Testis (tissue), 3 donors: Measurements from ENCODE around the gene TCEA2. TPM values are rescaled to one million over a fixed set of nuclear protein-coding genes. Genes with fewer than 3 reads are reported as not detected.
A peak's percentile ranks its signal among the peaks of the same experiment; 100 is the strongest.
"Not testable (repeated sequence)": the region's sequence is repeated elsewhere in the genome, so short reads cannot be mapped to it uniquely, and the experiment has no call there.

Source experiments
- DNase-seq: peaks from one replicate; pipeline ENCODE4 v3.0.0-alpha.2; 2019
- H3K27ac ChIP-seq, 2 donors: fragments of 200-600 bp; sonication (generic); one replicate each; pipeline ENCODE4 v1.5.1; 2019
- H3K27me3 ChIP-seq: fragments of 200-600 bp; sonication (generic); one replicate; pipeline ENCODE4 v1.5.1; 2019
- H3K36me3 ChIP-seq: fragments of 200-600 bp; sonication (generic); one replicate; pipeline ENCODE4 v1.5.1; 2017; ENCODE audit warnings: low read depth; ENCODE audit errors: missing control alignments
- H3K4me1 ChIP-seq: fragments of 200-600 bp; sonication (generic); one replicate; pipeline ENCODE4 v1.5.1; 2019
- H3K4me3 ChIP-seq, 2 donors: fragments of 200-600 bp; sonication (generic); one replicate each; pipeline ENCODE4 v1.5.1; 2017 to 2019
- H3K9me3 ChIP-seq: fragments of 200-600 bp; sonication (generic); one replicate; pipeline ENCODE4 v1.5.1; 2017
- POLR2A ChIP-seq: fragments of 450-650 bp; IDR thresholded peaks from one replicate; pipeline ENCODE4 v1.6.1; 2017; ENCODE audit warnings: antibody characterized with exemption, mild to moderate bottlenecking, moderate library complexity
- WGBS, 2 donors: methylation state at CpG; one replicate each; pipeline ENCODE4 v1.1.5; 2018; 5-methylcytosine and 5-hydroxymethylcytosine counted together
- intact Hi-C: fragments of 100-400 bp; cut with DNase I; formaldehyde crosslinking; loops from one replicate; pipeline ENCODE4 v1.15.1; 2023; ENCODE audit warnings: low total_unique reads
- microRNA-seq, 2 donors: library from miRNA; unstranded; fragments of <30 nt; microRNA quantifications; one replicate each; pipeline ENCODE4, GENCODE V29; 2016; ENCODE audit warnings: borderline number of aligned reads in 2 of 2, borderline replicate concordance in 1 of 2
- polyA plus RNA-seq: library from polyadenylated mRNA; stranded (reverse); fragments of 350-450 nt; fragmentation: Illumina TruSeq; extraction: RNeasy Lipid Tissue Mini Kit (QIAGEN cat#74804); gene quantifications from one replicate; pipeline ENCODE4 v1.2.3, GENCODE V29; 2014; ENCODE audit warnings: low read depth, low replicate concordance; ENCODE audit not compliant: insufficient read depth
- small RNA-seq, 2 donors: library from RNA; depleted of rRNA; stranded (forward); fragments of <200 nt; gene quantifications; one replicate each; pipeline ENCODE3, GENCODE V24; 2016
- total RNA-seq, 2 donors: library from RNA; depleted of rRNA; stranded (reverse); fragments of >200 nt; gene quantifications; one replicate each; pipeline ENCODE4 v1.2.3, GENCODE V29; 2016
- TF ChIP-seq, protein P1 (sequence below), 3 experiments: fragments of 450-650 bp in 2 of 3; fragments of 200-600 bp in 1 of 3; sonication (generic) in 1 of 3; IDR thresholded peaks; one replicate each; pipeline ENCODE4 v1.5.1; 2016 to 2019; ENCODE audit warnings: antibody characterized with exemption in 3 of 3, mild to moderate bottlenecking in 2 of 3, moderate library complexity in 1 of 3

The TCEA2 gene
- total and polyA plus RNA-seq, 3 donors from 2014 or later = 94.5 to 171 (median 126) TPM

DNA sequence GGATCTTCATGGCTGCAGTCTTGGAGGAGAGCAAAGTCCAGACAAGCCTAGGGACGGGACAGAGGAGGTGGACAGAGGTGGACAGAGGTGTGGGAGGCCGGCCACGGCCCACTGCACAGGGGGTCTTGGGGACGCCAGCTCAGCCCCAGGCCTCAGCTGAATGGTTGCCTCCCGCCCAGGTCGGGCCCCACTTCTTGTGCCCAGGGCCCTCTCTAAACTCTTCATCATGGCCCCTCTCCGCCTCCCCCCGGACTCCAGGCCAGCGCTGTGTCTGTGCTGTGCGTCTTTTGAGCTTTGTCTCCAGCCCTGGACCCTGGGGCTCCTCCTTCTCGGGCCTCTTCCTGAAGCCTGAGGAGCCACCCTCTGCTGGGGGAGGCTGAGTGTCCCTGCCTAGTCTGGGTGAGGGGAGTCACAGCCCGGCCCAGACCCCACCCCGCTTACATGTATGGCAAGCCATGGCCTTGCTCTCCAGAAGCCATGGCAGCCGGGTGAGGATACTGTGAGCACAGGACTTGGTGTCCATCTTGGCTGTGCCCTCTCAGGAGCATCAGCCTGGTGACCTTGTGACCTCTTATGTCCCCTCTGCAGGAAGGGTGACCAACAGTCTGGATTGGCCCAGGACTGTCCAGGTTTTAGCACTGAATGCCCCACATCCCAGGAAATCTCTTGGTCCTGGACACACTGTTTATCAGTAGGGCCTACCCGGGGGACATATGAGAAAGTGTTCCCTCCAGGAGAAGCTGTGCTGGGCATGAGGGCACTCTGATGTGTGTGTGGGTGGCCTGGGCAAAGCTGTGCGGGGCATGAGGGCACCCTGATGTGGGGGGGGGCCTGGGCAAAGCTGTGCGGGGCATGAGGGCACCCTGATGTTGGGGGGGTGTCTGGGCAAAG lies 53.8 kb downstream of the TCEA2 start:
- H3K27ac ChIP-seq = no peak overlapping the region
- DNase-seq = peak; percentile 12
- intact Hi-C loops = no loop called here

DNA sequence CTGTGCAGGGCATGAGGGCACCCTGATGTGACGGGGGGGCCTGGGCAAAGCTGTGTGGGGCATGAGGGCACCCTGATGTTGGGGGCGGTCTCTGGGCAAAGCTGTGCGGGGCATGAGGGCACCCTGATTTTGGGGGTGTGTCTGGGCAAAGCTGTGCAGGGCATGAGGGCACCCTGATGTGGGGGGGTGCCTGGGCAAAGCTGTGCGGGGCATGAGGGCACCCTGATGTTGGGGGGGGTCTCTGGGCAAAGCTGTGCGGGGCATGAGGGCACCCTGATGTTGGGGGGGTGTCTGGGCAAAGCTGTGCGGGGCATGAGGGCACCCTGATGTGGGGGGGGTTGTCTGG lies 54.4 kb downstream of the TCEA2 start:
- H3K4me1 ChIP-seq, H3K36me3 ChIP-seq, H3K4me3 ChIP-seq, H3K27ac ChIP-seq, DNase-seq, H3K27me3 ChIP-seq, intact Hi-C loops, H3K9me3 ChIP-seq: not testable (repeated sequence)
- 80% methylated on average over 6 of the region's 6 CpGs; no CpG with 5 or more reads in 1 of the 2 donors for WGBS, 2 donors

More for the DNA sequence above, 53.8 kb downstream of the TCEA2 start:
- TF ChIP-seq, protein P1, sequence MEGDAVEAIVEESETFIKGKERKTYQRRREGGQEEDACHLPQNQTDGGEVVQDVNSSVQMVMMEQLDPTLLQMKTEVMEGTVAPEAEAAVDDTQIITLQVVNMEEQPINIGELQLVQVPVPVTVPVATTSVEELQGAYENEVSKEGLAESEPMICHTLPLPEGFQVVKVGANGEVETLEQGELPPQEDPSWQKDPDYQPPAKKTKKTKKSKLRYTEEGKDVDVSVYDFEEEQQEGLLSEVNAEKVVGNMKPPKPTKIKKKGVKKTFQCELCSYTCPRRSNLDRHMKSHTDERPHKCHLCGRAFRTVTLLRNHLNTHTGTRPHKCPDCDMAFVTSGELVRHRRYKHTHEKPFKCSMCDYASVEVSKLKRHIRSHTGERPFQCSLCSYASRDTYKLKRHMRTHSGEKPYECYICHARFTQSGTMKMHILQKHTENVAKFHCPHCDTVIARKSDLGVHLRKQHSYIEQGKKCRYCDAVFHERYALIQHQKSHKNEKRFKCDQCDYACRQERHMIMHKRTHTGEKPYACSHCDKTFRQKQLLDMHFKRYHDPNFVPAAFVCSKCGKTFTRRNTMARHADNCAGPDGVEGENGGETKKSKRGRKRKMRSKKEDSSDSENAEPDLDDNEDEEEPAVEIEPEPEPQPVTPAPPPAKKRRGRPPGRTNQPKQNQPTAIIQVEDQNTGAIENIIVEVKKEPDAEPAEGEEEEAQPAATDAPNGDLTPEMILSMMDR (IDR thresholded peaks at IDR 0.05) = no peak
- TF ChIP-seq POLR2A = no peak
- Histone ChIP-seq H3K27me3 (no peaks in the 10 kb centered on the region), H3K4me3 (no peak overlapping the region), H3K9me3 (no peaks in the 10 kb centered on the region), H3K4me1 (no peaks in the 10 kb centered on the region), H3K36me3 (no peaks in the 10 kb centered on the region)
- WGBS, 2 donors = 87% methylated on average over 15 to 17 of the region's 17 CpGs

DNA sequence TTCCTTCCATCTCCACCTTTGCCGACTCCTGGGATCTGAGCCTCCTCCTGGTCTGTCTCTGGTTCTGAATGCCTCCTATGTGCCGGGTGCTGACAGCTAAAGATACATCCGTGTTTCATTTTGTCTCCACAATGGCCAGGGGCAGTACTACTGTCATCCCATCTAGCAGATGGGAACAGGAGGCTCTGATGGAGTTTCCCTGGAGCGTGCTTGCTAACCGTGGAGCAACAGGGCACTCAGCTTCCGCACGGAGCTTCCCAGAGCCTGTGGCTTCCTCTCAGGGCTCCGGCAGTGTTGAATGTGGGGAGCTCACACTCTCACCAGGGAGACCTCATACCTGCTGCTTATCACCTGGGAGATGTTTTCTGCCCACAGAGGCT lies 56.3 kb downstream of the TCEA2 start:
- 76 to 87% methylated on average over 8 of the region's 8 CpGs for WGBS, 2 donors
- Histone ChIP-seq H3K27ac (no peak overlapping the region), H3K4me1 (no peaks in the 10 kb centered on the region), H3K27me3 (no peaks in the 10 kb centered on the region), H3K9me3 (no peaks in the 10 kb centered on the region), H3K4me3 (no peak overlapping the region), H3K36me3 (no peaks in the 10 kb centered on the region)
- intact Hi-C loops = no loop called here
- no peak for DNase-seq
- TF ChIP-seq POLR2A = no peak
- TF ChIP-seq, protein P1 (IDR thresholded peaks at IDR 0.05) = no peak

DNA sequence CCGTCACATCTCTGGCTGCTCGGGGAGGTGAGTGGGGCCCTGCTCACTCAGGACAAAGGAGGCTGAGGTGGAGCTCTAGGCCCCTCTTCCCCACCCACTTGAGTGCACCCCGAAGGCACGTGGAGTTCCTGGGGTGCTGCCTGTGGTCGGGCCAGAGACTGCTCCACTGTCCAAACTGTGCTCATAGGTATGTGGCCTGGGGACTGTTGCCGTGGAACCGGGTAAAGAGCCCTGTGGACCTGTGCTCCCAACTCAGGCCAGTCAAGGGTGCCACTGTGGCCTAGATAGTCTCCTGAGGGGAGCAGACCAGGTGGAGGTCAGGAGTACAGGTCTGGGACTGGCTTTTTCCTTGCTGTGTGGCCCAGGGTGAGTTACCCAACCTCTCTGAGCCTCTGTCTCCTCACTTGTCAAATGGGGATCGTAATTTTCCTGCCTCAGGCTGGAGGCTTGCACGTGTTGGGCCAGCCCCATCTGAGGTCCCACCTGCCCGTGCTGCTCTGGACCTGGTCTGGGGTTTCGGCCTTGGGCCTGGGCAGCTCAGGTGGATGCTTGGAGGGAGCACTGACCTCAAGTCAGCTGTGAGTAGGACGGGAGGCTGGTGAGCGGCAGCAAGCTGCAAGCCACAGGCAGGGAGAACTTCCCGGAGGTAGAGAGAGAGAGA lies 56.8 kb downstream of the TCEA2 start:
- no peak overlapping the region for H3K4me3 ChIP-seq
- H3K27me3 ChIP-seq = no peaks in the 10 kb centered on the region
- TF ChIP-seq, protein P1 (IDR thresholded peaks at IDR 0.05) = no peak
- no peak for TF ChIP-seq POLR2A
- no peaks in the 10 kb centered on the region for H3K36me3 ChIP-seq
- no peaks in the 10 kb centered on the region for H3K9me3 ChIP-seq
- intact Hi-C loops = no loop called here
- DNase-seq = no peak
- H3K27ac ChIP-seq = no peak overlapping the region
- WGBS, 2 donors = 72 to 76% methylated on average over 9 to 14 of the region's 14 CpGs
- H3K4me1 ChIP-seq = no peaks in the 10 kb centered on the region

DNA sequence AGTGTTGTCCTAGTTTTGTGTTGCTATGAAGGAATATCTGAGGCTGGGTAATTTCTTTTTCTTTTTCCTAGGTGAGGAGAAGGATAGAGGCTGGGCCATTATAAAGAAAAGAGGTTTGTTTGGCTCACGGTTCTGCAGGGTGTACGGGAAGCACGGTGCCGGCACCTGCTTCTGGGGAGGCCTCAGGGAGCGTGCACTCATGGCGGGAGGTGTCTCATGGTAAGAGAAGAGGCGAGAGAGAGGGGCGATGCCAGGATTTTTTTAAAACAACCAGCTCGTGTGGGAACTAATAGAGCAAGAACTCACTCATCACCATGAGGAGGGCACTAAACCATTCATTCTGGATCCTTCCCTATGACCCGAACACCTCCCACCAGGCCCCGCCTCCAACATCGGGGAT lies 58.6 kb downstream of the TCEA2 start:
- Histone ChIP-seq H3K27ac (no peak overlapping the region), H3K4me3 (no peak overlapping the region), H3K4me1 (no peaks in the 10 kb centered on the region), H3K27me3 (no peaks in the 10 kb centered on the region), H3K9me3 (no peaks in the 10 kb centered on the region), H3K36me3 (no peaks in the 10 kb centered on the region)
- intact Hi-C loops = no loop called here
- DNase-seq = no peak
- 85 to 87% methylated on average over 12 of the region's 12 CpGs for WGBS, 2 donors
- TF ChIP-seq POLR2A = no peak
- TF ChIP-seq, protein P1 (IDR thresholded peaks at IDR 0.05) = no peak

Small RNAs within 50 kb of the gene (microRNA-seq; reads per million reads assigned to microRNA genes)
- 0.69 to 0.70 reads per million in 2 donors for gene MIR6813

Small RNAs within 50 kb of the gene (small RNA-seq; reads per million reads assigned to genes)
- 0 to 0.19 reads per million in 2 donors for gene AL355803.1
- gene MIR6813 = 0 reads per million in 2 donors

Other genes with a start within 250 kb of the TCEA2 start
- 10 to 100 TPM; 12.5 to 15.4 TPM for gene ZBTB46, start 231.9 kb upstream of the TCEA2 start, total RNA-seq
- 5.2 TPM for gene ZBTB46, start 231.9 kb upstream of the TCEA2 start, polyA plus RNA-seq
- gene ABHD16B, start 201.7 kb upstream of the TCEA2 start, total RNA-seq = 10 to 100 TPM; 13.8 to 20.9 TPM
- gene ABHD16B, start 201.7 kb upstream of the TCEA2 start, polyA plus RNA-seq = 10.8 TPM
- 100 to 1,000 TPM; 100 to 132 TPM for gene TPD52L2, start 197.9 kb upstream of the TCEA2 start, total RNA-seq
- 89.9 TPM for gene TPD52L2, start 197.9 kb upstream of the TCEA2 start, polyA plus RNA-seq
- 10 to 100 TPM; 58.2 to 64.8 TPM for gene DNAJC5, start 168.1 kb upstream of the TCEA2 start, total RNA-seq
- 35.6 TPM for gene DNAJC5, start 168.1 kb upstream of the TCEA2 start, polyA plus RNA-seq
- 10 to 100 TPM; 72.6 to 78.0 TPM for gene UCKL1, start 106.8 kb upstream of the TCEA2 start, total RNA-seq
- gene UCKL1, start 106.8 kb upstream of the TCEA2 start, polyA plus RNA-seq = 35.0 TPM
- gene ZNF512B, start 93.3 kb upstream of the TCEA2 start, total RNA-seq = 10 to 100 TPM; 24.5 to 27.6 TPM
- 16.7 TPM for gene ZNF512B, start 93.3 kb upstream of the TCEA2 start, polyA plus RNA-seq
- gene SAMD10, start 83.6 kb upstream of the TCEA2 start, total RNA-seq = 10 to 100 TPM in 1 of 2 donors, 1 to 10 TPM in 1; 6.2 to 10.7 TPM
- gene SAMD10, start 83.6 kb upstream of the TCEA2 start, polyA plus RNA-seq = 3.9 TPM
- 100 to 1,000 TPM; 107 to 114 TPM for gene PRPF6, start 82.1 kb upstream of the TCEA2 start, total RNA-seq
- 106 TPM for gene PRPF6, start 82.1 kb upstream of the TCEA2 start, polyA plus RNA-seq
- 1 to 10 TPM; 4.5 to 8.3 TPM for gene C20orf204, start 27.0 kb upstream of the TCEA2 start, total RNA-seq
- gene C20orf204, start 27.0 kb upstream of the TCEA2 start, polyA plus RNA-seq = 2.9 TPM
- gene SOX18, start 13.6 kb upstream of the TCEA2 start, total RNA-seq = 10 to 100 TPM in 1 of 2 donors, 1 to 10 TPM in 1; 6.1 to 17.1 TPM
- 7.9 TPM for gene SOX18, start 13.6 kb upstream of the TCEA2 start, polyA plus RNA-seq
- 10 to 100 TPM in 1 of 2 donors, 1 to 10 TPM in 1; 4.4 to 10.4 TPM for gene RGS19, start 16.3 kb downstream of the TCEA2 start, total RNA-seq
- 7.3 TPM for gene RGS19, start 16.3 kb downstream of the TCEA2 start, polyA plus RNA-seq
- gene OPRL1, start 16.9 kb downstream of the TCEA2 start, total RNA-seq = 1 to 10 TPM; 6.0 to 7.7 TPM
- 9.4 TPM for gene OPRL1, start 16.9 kb downstream of the TCEA2 start, polyA plus RNA-seq
- 10 to 100 TPM; 45.3 to 89.9 TPM for gene LKAAEAR1, start 21.2 kb downstream of the TCEA2 start, total RNA-seq
- gene LKAAEAR1, start 21.2 kb downstream of the TCEA2 start, polyA plus RNA-seq = 6.6 TPM
- under 1 TPM in 1 of 2 donors, not detected in 1; 0.19 TPM for gene NPBWR2, start 44.4 kb downstream of the TCEA2 start, total RNA-seq
- gene NPBWR2, start 44.4 kb downstream of the TCEA2 start, polyA plus RNA-seq = not detected
- 10 to 100 TPM in 1 of 2 donors, 1 to 10 TPM in 1; 1.7 to 22.2 TPM for gene MYT1, start 101.3 kb downstream of the TCEA2 start, total RNA-seq
- 2.9 TPM for gene MYT1, start 101.3 kb downstream of the TCEA2 start, polyA plus RNA-seq
- 100 to 1,000 TPM in 1 of 2 donors, 10 to 100 TPM in 1; 96.4 to 156 TPM for gene PCMTD2, start 192.6 kb downstream of the TCEA2 start, total RNA-seq
- gene PCMTD2, start 192.6 kb downstream of the TCEA2 start, polyA plus RNA-seq = 57.6 TPM